ENCODE measurements around the gene RAX2. TPM values are rescaled to one million over a fixed set of nuclear protein-coding genes. Genes with fewer than 3 reads are reported as not detected.

Gene RAX2
- polyA plus RNA-seq, 1 of the 3 experiments (the other 2 are of a cell fraction): not detected

DNA sequence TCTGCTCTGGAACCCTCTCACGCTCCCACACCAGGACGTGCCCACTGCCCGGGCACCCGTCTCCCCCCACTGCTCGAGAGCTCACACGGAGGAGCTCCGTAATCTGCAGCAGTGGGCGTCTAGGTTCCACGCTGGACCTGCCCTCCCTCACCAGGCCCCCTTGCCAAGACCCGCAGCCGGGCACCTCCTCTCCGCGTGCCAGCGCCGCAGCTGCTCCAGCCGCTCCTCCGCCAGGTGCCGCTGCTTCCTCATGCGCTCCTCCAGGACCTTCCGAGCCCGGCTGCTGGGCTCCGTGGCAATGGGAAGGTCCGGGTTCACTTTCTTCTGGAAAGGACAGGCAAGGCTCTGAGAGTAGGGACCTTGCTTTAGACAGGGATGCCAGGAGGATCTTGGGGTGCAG, 49.1 kb upstream of the RAX2 start (continued):
- TF ChIP-seq FOXJ3 (CRISPR knock-in tag; IDR thresholded peaks at IDR 0.05): no peak

DNA sequence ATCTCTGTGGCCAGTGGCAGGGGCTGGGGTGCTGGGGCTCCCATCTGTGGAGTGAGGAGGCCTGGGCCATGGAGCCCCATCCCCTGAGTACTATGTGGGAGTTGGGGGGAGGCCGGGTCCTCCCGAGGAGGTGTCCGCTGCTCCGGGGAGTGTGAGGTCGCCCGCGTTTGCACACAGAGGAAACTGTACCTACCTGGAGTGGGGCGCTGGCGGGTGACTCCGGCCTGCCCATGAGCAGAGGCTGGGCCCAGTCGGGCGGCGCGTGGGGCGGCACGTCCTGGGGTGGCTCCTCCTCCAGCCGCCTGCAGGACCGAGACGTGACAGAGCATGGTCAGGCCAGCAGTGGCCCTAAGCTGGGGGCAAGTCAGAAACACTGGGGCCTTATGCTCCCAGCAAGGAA, 48.0 kb upstream of the RAX2 start:
- H3K27ac ChIP-seq (ENCODE audit: low read depth in 2 of 2, low read length in 1 of 2): no peak overlapping the region
- H3K27me3 ChIP-seq (ENCODE audit: insufficient read depth): no peaks in the 10 kb centered on the region
- POLR2A ChIA-PET: no interaction called here
- H3K9me2 ChIP-seq: no peaks in the 10 kb centered on the region
- no peak for TF ChIP-seq GABPA (IDR thresholded peaks at IDR 0.05; ENCODE audit: low read depth)
- no peak for TF ChIP-seq MAX (IDR thresholded peaks at IDR 0.05; ENCODE audit: low read depth)
- TF ChIP-seq TEAD4 (IDR thresholded peaks at IDR 0.05; ENCODE audit: borderline replicate concordance, insufficient read depth): no peak
- no peak for TF ChIP-seq ELF1 (IDR thresholded peaks at IDR 0.05)
- no peak for TF ChIP-seq RFX5 (IDR thresholded peaks at IDR 0.05; ENCODE audit: low read length)
- TF ChIP-seq, protein P1, sequence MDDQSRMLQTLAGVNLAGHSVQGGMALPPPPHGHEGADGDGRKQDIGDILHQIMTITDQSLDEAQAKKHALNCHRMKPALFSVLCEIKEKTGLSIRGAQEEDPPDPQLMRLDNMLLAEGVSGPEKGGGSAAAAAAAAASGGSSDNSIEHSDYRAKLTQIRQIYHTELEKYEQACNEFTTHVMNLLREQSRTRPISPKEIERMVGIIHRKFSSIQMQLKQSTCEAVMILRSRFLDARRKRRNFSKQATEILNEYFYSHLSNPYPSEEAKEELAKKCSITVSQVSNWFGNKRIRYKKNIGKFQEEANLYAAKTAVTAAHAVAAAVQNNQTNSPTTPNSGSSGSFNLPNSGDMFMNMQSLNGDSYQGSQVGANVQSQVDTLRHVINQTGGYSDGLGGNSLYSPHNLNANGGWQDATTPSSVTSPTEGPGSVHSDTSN (IDR thresholded peaks at IDR 0.05): no peak
- no peak for TF ChIP-seq SMC3 (IDR thresholded peaks at IDR 0.05; ENCODE audit: low read depth, low read length)
- no peak for TF ChIP-seq EP300 (IDR thresholded peaks at IDR 0.05; ENCODE audit: borderline replicate concordance in 1 of 2, low read depth in 1 of 2, low read length in 1 of 2)
- no peak for TF ChIP-seq POLR2AphosphoS5 (IDR thresholded peaks at IDR 0.05; ENCODE audit: low read depth, low read length)
- TF ChIP-seq SIN3A (IDR thresholded peaks at IDR 0.05; ENCODE audit: borderline replicate concordance, low read depth, low read length): no peak
- no peak for TF ChIP-seq MXI1 (IDR thresholded peaks at IDR 0.05; ENCODE audit: low read depth, low read length)
- no peak for TF ChIP-seq EZH2phosphoT487 (IDR thresholded peaks at IDR 0.05; ENCODE audit: borderline replicate concordance, low read depth)
- TF ChIP-seq JUND (IDR thresholded peaks at IDR 0.05): no peak
- TF ChIP-seq, protein P2, sequence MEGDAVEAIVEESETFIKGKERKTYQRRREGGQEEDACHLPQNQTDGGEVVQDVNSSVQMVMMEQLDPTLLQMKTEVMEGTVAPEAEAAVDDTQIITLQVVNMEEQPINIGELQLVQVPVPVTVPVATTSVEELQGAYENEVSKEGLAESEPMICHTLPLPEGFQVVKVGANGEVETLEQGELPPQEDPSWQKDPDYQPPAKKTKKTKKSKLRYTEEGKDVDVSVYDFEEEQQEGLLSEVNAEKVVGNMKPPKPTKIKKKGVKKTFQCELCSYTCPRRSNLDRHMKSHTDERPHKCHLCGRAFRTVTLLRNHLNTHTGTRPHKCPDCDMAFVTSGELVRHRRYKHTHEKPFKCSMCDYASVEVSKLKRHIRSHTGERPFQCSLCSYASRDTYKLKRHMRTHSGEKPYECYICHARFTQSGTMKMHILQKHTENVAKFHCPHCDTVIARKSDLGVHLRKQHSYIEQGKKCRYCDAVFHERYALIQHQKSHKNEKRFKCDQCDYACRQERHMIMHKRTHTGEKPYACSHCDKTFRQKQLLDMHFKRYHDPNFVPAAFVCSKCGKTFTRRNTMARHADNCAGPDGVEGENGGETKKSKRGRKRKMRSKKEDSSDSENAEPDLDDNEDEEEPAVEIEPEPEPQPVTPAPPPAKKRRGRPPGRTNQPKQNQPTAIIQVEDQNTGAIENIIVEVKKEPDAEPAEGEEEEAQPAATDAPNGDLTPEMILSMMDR (IDR thresholded peaks at IDR 0.05): no peak
- TF ChIP-seq, protein P3, sequence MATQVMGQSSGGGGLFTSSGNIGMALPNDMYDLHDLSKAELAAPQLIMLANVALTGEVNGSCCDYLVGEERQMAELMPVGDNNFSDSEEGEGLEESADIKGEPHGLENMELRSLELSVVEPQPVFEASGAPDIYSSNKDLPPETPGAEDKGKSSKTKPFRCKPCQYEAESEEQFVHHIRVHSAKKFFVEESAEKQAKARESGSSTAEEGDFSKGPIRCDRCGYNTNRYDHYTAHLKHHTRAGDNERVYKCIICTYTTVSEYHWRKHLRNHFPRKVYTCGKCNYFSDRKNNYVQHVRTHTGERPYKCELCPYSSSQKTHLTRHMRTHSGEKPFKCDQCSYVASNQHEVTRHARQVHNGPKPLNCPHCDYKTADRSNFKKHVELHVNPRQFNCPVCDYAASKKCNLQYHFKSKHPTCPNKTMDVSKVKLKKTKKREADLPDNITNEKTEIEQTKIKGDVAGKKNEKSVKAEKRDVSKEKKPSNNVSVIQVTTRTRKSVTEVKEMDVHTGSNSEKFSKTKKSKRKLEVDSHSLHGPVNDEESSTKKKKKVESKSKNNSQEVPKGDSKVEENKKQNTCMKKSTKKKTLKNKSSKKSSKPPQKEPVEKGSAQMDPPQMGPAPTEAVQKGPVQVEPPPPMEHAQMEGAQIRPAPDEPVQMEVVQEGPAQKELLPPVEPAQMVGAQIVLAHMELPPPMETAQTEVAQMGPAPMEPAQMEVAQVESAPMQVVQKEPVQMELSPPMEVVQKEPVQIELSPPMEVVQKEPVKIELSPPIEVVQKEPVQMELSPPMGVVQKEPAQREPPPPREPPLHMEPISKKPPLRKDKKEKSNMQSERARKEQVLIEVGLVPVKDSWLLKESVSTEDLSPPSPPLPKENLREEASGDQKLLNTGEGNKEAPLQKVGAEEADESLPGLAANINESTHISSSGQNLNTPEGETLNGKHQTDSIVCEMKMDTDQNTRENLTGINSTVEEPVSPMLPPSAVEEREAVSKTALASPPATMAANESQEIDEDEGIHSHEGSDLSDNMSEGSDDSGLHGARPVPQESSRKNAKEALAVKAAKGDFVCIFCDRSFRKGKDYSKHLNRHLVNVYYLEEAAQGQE (IDR thresholded peaks at IDR 0.05; ENCODE audit: low read depth, low read length): no peak
- no peak for TF ChIP-seq YY1 (IDR thresholded peaks at IDR 0.05; ENCODE audit: low read depth)
- TF ChIP-seq IRF3 (IDR thresholded peaks at IDR 0.05; ENCODE audit: low read depth, low read length): no peak
- TF ChIP-seq TAF1 (IDR thresholded peaks at IDR 0.05; ENCODE audit: borderline replicate concordance, low read depth, low read length): no peak
- TF ChIP-seq, protein P4, sequence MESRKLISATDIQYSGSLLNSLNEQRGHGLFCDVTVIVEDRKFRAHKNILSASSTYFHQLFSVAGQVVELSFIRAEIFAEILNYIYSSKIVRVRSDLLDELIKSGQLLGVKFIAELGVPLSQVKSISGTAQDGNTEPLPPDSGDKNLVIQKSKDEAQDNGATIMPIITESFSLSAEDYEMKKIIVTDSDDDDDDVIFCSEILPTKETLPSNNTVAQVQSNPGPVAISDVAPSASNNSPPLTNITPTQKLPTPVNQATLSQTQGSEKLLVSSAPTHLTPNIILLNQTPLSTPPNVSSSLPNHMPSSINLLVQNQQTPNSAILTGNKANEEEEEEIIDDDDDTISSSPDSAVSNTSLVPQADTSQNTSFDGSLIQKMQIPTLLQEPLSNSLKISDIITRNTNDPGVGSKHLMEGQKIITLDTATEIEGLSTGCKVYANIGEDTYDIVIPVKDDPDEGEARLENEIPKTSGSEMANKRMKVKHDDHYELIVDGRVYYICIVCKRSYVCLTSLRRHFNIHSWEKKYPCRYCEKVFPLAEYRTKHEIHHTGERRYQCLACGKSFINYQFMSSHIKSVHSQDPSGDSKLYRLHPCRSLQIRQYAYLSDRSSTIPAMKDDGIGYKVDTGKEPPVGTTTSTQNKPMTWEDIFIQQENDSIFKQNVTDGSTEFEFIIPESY (IDR thresholded peaks at IDR 0.05; ENCODE audit: borderline replicate concordance, low read depth): no peak
- no peaks in the 10 kb centered on the region for H3F3A ChIP-seq (replicated peaks; ENCODE audit: insufficient read depth)
- no peak overlapping the region for H3K9ac ChIP-seq
- DNase-seq: no peak
- no peak overlapping the region for H3K4me3 ChIP-seq (ENCODE audit: low read depth in 2 of 2, low read length in 1 of 2)
- no peaks in the 10 kb centered on the region for H3K36me3 ChIP-seq (replicated peaks in 1 of 2; ENCODE audit: control insufficient read depth in 1 of 2, insufficient read depth in 2 of 2, low read length in 1 of 2)
- H3K4me1 ChIP-seq (ENCODE audit: control insufficient read depth in 1 of 2, insufficient read depth in 2 of 2, low read depth in 1 of 2, low read length in 1 of 2): no peaks in the 10 kb centered on the region
- H3K79me2 ChIP-seq (ENCODE audit: insufficient read depth): no peaks in the 10 kb centered on the region
- 80% methylated on average over 8 of the region's 19 CpGs for WGBS (ENCODE audit: low lambda C conversion rate)
- CTCF ChIA-PET: interaction anchor here (1.1 kb wide), 1 partner anchor 39 kb away, joined by 3 read pairs; no protein-coding TSS in a partner anchor
- H4K20me1 ChIP-seq (ENCODE audit: insufficient read depth): no peaks in the 10 kb centered on the region
- no peak overlapping the region for H3K4me2 ChIP-seq
- H2AFZ ChIP-seq (ENCODE audit: low read depth): no peak overlapping the region
- H3K9me3 ChIP-seq: no peaks in the 10 kb centered on the region
